ENCODE measurements around the gene TMEM255B.

TMEM255B gene

DNA sequence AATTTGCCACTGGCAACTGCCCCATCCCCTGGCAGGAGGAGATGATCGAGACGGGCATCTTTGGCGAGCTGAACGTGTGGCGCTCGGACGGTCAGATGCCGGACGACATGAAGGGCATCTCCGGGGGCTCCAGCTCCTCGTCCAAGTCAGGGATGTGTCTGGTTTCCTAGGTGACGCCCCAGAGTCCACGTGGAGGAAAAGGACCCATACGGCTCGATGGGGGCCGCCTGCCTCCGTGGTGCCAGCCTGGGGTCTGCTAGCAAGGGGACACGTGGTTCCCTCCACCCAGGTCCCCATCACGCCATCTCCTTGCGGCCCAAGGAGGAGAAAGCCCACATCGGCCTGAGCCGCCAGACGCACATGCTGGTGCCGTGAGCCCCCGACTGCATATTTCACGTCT lies 23.8 kb upstream of the TMEM255B start:
- TF ChIP-seq, protein P1, sequence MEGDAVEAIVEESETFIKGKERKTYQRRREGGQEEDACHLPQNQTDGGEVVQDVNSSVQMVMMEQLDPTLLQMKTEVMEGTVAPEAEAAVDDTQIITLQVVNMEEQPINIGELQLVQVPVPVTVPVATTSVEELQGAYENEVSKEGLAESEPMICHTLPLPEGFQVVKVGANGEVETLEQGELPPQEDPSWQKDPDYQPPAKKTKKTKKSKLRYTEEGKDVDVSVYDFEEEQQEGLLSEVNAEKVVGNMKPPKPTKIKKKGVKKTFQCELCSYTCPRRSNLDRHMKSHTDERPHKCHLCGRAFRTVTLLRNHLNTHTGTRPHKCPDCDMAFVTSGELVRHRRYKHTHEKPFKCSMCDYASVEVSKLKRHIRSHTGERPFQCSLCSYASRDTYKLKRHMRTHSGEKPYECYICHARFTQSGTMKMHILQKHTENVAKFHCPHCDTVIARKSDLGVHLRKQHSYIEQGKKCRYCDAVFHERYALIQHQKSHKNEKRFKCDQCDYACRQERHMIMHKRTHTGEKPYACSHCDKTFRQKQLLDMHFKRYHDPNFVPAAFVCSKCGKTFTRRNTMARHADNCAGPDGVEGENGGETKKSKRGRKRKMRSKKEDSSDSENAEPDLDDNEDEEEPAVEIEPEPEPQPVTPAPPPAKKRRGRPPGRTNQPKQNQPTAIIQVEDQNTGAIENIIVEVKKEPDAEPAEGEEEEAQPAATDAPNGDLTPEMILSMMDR (IDR thresholded peaks at IDR 0.05; ENCODE audit: poor library complexity, severe bottlenecking), result no peak

DNA sequence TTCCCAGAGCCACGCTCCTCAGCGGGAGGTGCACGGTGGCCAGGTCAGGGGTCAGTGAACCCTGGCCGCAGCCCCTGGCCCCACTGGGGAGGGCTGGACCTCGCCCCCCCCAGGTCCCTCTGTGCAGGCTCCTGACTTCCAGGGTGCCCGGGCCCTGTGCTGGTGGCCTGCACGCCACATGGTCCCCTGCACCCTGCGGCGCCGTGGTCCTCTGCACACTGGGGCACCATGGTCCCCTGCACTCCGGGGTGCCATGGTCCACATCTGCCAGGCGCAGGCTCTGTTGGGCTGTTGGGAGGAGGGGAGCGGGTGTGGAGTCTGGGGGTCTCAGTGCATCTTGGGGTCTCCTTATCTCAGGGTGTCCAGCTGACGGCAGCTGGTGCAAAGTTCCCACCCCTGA lies 23.3 kb upstream of the TMEM255B start:
- TF ChIP-seq, protein P1 (IDR thresholded peaks at IDR 0.05; ENCODE audit: poor library complexity, severe bottlenecking), result no peak
- peaks cover 10% of the 10 kb centered on the region for H3K27me3 ChIP-seq (ENCODE audit: insufficient read depth, poor library complexity, severe bottlenecking)
- DNase-seq (ENCODE audit: low spot score) (no peak), ATAC-seq (ENCODE audit: low read depth) (no peak)
- no peak overlapping the region for H3K27ac ChIP-seq (ENCODE audit: poor library complexity, severe bottlenecking)
- H3K4me1 ChIP-seq (ENCODE audit: insufficient read depth, poor library complexity, severe bottlenecking), result no peaks in the 10 kb centered on the region
- no peak overlapping the region for H3K4me3 ChIP-seq (ENCODE audit: severe bottlenecking)
- H3K9me3 ChIP-seq (ENCODE audit: severe bottlenecking), result no peaks in the 10 kb centered on the region
- no peaks in the 10 kb centered on the region for H3K36me3 ChIP-seq (ENCODE audit: low read depth)

More for the DNA sequence above, 23.8 kb upstream of the TMEM255B start:
- Histone ChIP-seq H3K4me3 (ENCODE audit: severe bottlenecking) (no peak overlapping the region), H3K27me3 (ENCODE audit: insufficient read depth, poor library complexity, severe bottlenecking) (peaks cover 15% of the 10 kb centered on the region), H3K27ac (ENCODE audit: poor library complexity, severe bottlenecking) (no peak overlapping the region), H3K36me3 (ENCODE audit: low read depth) (no peaks in the 10 kb centered on the region), H3K9me3 (ENCODE audit: severe bottlenecking) (no peaks in the 10 kb centered on the region), H3K4me1 (ENCODE audit: insufficient read depth, poor library complexity, severe bottlenecking) (no peaks in the 10 kb centered on the region)
- ATAC-seq (ENCODE audit: low read depth) (no peak), DNase-seq (ENCODE audit: low spot score) (no peak)

DNA sequence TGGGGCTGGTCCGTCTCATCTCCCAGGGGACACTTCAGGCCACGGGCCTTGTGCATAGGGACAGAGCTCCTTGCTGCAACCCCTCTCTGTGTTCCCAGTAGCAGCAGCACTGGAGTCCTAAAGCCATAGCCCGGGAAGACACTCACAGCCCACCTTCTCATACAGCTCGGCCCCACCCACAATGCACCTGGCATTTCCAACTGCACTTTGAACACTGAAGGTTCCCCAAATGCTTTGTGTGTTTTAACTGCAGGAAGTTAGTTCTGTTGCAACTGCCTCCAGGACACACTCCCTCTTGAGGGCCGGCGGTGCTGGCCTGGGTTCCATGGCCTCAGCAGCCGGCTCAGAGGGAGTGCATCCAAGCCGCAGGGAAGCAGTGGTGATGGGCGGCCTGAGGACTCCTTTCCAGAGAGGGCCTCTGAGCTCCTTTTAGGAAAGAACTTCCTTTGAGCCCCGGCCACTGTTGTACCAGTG lies 22.7 kb upstream of the TMEM255B start:
- Histone ChIP-seq H3K27me3 (ENCODE audit: insufficient read depth, poor library complexity, severe bottlenecking) (peaks cover 4% of the 10 kb centered on the region), H3K27ac (ENCODE audit: poor library complexity, severe bottlenecking) (no peak overlapping the region), H3K4me3 (ENCODE audit: severe bottlenecking) (no peak overlapping the region), H3K9me3 (ENCODE audit: severe bottlenecking) (no peaks in the 10 kb centered on the region), H3K4me1 (ENCODE audit: insufficient read depth, poor library complexity, severe bottlenecking) (no peaks in the 10 kb centered on the region), H3K36me3 (ENCODE audit: low read depth) (no peaks in the 10 kb centered on the region)
- TF ChIP-seq, protein P1 (IDR thresholded peaks at IDR 0.05; ENCODE audit: poor library complexity, severe bottlenecking), result no peak
- ATAC-seq (ENCODE audit: low read depth) (no peak), DNase-seq (ENCODE audit: low spot score) (no peak)

DNA sequence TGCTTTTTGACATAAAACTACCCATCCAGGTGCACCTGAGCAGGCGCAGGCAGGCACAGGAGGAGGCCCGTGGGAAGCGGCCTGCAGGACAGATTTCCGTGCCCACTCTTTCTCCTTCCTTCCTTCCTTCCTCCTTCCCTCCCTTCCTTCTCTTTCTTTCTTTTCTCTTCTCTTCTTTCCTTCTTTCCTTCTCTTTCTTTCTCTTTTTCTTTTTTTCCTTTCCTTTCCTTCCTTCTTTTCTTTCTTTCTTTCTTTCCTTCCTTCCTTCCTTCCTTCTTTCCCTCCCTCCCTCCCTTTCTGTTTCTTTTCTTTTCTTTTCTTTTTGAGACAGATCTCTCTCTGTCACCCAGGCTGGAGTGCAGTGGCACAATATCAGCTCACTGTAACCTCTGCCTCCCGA lies 21.2 kb upstream of the TMEM255B start:
- TF ChIP-seq, protein P1 (IDR thresholded peaks at IDR 0.05; ENCODE audit: poor library complexity, severe bottlenecking), result no peak
- Histone ChIP-seq H3K4me1 (ENCODE audit: insufficient read depth, poor library complexity, severe bottlenecking) (peaks cover 9% of the 10 kb centered on the region), H3K36me3 (ENCODE audit: low read depth) (no peaks in the 10 kb centered on the region), H3K4me3 (ENCODE audit: severe bottlenecking) (no peak overlapping the region), H3K27me3 (ENCODE audit: insufficient read depth, poor library complexity, severe bottlenecking) (no peaks in the 10 kb centered on the region), H3K27ac (ENCODE audit: poor library complexity, severe bottlenecking) (no peak overlapping the region), H3K9me3 (ENCODE audit: severe bottlenecking) (no peaks in the 10 kb centered on the region)
- no peak for DNase-seq (ENCODE audit: low spot score)
- no peak for ATAC-seq (ENCODE audit: low read depth)

DNA sequence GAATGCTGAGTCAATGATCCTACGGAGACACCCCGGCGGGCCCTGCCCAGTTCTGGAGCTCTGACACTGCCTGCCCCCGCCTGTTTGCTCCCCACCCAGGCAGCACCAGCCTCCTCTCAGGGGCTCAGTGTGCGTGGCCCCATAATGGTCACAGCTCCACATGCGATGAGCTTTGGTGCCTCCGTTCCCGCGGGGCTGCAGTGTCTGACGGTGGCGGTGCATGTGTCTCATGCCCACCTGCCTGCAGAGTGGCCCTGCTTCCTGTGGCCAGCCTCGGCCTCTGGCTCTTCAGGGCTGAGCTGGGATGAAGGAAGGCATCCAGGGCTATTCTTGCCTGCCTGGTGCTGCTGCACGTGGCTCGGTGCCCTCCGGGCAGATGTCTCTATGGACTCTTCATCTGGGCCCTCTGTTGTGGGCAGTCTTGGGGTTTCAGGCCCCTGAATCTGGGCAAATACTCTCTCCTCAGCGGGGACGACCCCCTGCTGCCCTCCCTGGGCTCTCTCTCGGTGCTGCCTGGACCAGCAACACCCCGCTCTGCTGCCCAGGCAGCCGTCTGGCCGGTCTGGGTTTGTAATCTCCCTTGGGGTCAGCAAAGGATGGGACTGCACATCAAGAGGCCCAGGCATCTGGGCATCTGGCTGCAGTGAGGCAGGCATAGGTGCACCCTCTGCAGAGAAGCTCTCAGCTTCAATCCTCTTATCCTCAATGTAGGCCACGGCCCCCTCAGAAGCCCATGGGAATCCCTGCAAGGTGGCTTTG lies 19.3 kb upstream of the TMEM255B start:
- ATAC-seq (ENCODE audit: low read depth) (no peak), DNase-seq (ENCODE audit: low spot score) (no peak)
- H3K27me3 ChIP-seq (ENCODE audit: insufficient read depth, poor library complexity, severe bottlenecking), result no peaks in the 10 kb centered on the region
- TF ChIP-seq, protein P1 (IDR thresholded peaks at IDR 0.05; ENCODE audit: poor library complexity, severe bottlenecking), result no peak
- peaks cover 12% of the 10 kb centered on the region for H3K4me1 ChIP-seq (ENCODE audit: insufficient read depth, poor library complexity, severe bottlenecking)
- no peaks in the 10 kb centered on the region for H3K36me3 ChIP-seq (ENCODE audit: low read depth)
- no peaks in the 10 kb centered on the region for H3K9me3 ChIP-seq (ENCODE audit: severe bottlenecking)
- H3K4me3 ChIP-seq (ENCODE audit: severe bottlenecking), result no peak overlapping the region
- H3K27ac ChIP-seq (ENCODE audit: poor library complexity, severe bottlenecking), result no peak overlapping the region
